Measurements from ENCODE around the gene RTN4R. TPM values are rescaled to one million over a fixed set of nuclear protein-coding genes. Genes with fewer than 3 reads are reported as not detected.

The RTN4R gene
- total and polyA plus RNA-seq, 9 of the 15 experiments (the other 6 are each of a cell fraction or from before 2014, with no cell fraction given), result 0.04 to 2.8 (median 1.4) TPM; not detected in 3

- TF ChIP-seq RREB1 (CRISPR knock-in tag; IDR thresholded peaks at IDR 0.05) (peak; percentile 92; the same call in 1 of the 2 replicates), THRB (CRISPR knock-in tag; conservative IDR thresholded peaks at IDR 0.05) (peak; percentile 89), TRIM24 (IDR thresholded peaks at IDR 0.05) (no peak), NELFE (IDR thresholded peaks at IDR 0.05; ENCODE audit: insufficient read depth, insufficient read length) (no peak), TOE1 (IDR thresholded peaks at IDR 0.05; ENCODE audit: borderline replicate concordance) (no peak), TOE1 (CRISPR knock-in tag; IDR thresholded peaks at IDR 0.05; ENCODE audit: borderline replicate concordance, low read depth) (no peak), ZFX (CRISPR knock-in tag; IDR thresholded peaks at IDR 0.05) (no peak), BCLAF1 (IDR thresholded peaks at IDR 0.05; ENCODE audit: borderline replicate concordance in 1 of 2, control insufficient read depth in 1 of 2, low read depth in 2 of 2, low read length in 1 of 2) (no peak), PHB (CRISPR knock-in tag; IDR thresholded peaks at IDR 0.05) (no peak), PML (IDR thresholded peaks at IDR 0.05; ENCODE audit: low read length) (no peak), ZNF740 (CRISPR knock-in tag; IDR thresholded peaks at IDR 0.05) (no peak), ZNF740 (tag; IDR thresholded peaks at IDR 0.05) (no peak), FOXM1 (IDR thresholded peaks at IDR 0.05; ENCODE audit: low read depth) (no peak), FOXM1 (CRISPR knock-in tag; IDR thresholded peaks at IDR 0.05; ENCODE audit: low read depth) (no peak), BRD9 (IDR thresholded peaks at IDR 0.05; ENCODE audit: low read depth, partially characterized antibody) (no peak), SMARCA4 (IDR thresholded peaks at IDR 0.05) (no peak), SLC30A9 (CRISPR knock-in tag; IDR thresholded peaks at IDR 0.05) (no peak)
Observed at GRCh38 chr22:20251981-20252380, 16.1 kb downstream of the RTN4R start (continued).

All from K562 (cell line).